OCI-LY1 (cell line): ENCODE measurements around the gene MAP2K6.

Experiments used
- H2AFZ ChIP-seq: fragments of 200-600 bp; sonication (generic), shearing (Covaris generic); 2 replicates; pipeline ENCODE4 v1.6.0; 2014; ENCODE audit warnings: antibody characterized with exemption, mild to moderate bottlenecking, low read length
- H3F3A ChIP-seq: fragments of 200-600 bp; sonication (generic), shearing (Covaris generic); 2 replicates; pipeline ENCODE4 v1.6.0; 2014; ENCODE audit warnings: mild to moderate bottlenecking, antibody characterized with exemption, low read length, moderate library complexity; ENCODE audit not compliant: insufficient read depth
- H3K27ac ChIP-seq: fragments of 200-600 bp; sonication (generic); 2 replicates; pipeline ENCODE4 v1.5.1; 2014; ENCODE audit warnings: low read length, mixed run types, mild to moderate bottlenecking, low read depth; ENCODE audit not compliant: poor library complexity, severe bottlenecking
- H3K27me3 ChIP-seq: fragments of 200-600 bp; sonication (generic); 2 replicates; pipeline ENCODE4 v1.6.0; 2014; ENCODE audit warnings: antibody characterized with exemption, mild to moderate bottlenecking, low read length, moderate library complexity; ENCODE audit not compliant: insufficient read depth
- H3K36me3 ChIP-seq: fragments of 200-600 bp; sonication (generic); 2 replicates; pipeline ENCODE4 v1.6.1; 2014; ENCODE audit warnings: mild to moderate bottlenecking, antibody characterized with exemption, low read length, moderate library complexity, mixed read lengths; ENCODE audit not compliant: insufficient read depth
- H3K4me1 ChIP-seq: fragments of 200-600 bp; sonication (generic); 2 replicates; pipeline ENCODE4 v1.5.1; 2014; ENCODE audit warnings: mild to moderate bottlenecking, low read length, moderate library complexity; ENCODE audit not compliant: insufficient read depth, severe bottlenecking
- H3K4me2 ChIP-seq: fragments of 200-600 bp; sonication (generic), shearing (Covaris generic); 2 replicates; pipeline ENCODE4 v1.6.1; 2014; ENCODE audit warnings: low read length
- H3K4me3 ChIP-seq: fragments of 200-600 bp; sonication (generic); 2 replicates; pipeline ENCODE4 v1.5.1; 2014; ENCODE audit warnings: low read length, low read depth, mild to moderate bottlenecking, mixed read lengths; ENCODE audit not compliant: poor library complexity, severe bottlenecking
- H3K79me2 ChIP-seq: fragments of 200-600 bp; shearing (Covaris generic); 2 replicates; pipeline ENCODE4 v1.6.1; 2016; ENCODE audit warnings: mixed run types, low read length, mixed read lengths; ENCODE audit not compliant: insufficient read depth
- H3K9ac ChIP-seq: fragments of 200-600 bp; sonication (generic), shearing (Covaris generic); 2 replicates; pipeline ENCODE4 v1.6.1; 2014; ENCODE audit warnings: mild to moderate bottlenecking, low read length, mixed read lengths
- H3K9me2 ChIP-seq: fragments of 200-600 bp; sonication (generic), shearing (Covaris generic); 2 replicates; pipeline ENCODE4 v1.6.1; 2014; ENCODE audit warnings: low read depth, mild to moderate bottlenecking, low read length, mixed read lengths
- H3K9me3 ChIP-seq: fragments of 200-600 bp; shearing (Covaris generic); 2 replicates; pipeline ENCODE4 v1.6.1; 2014; ENCODE audit warnings: low read length, mixed read lengths
- H4K20me1 ChIP-seq: fragments of 200-600 bp; sonication (generic), shearing (Covaris generic); 2 replicates; pipeline ENCODE4 v1.6.0; 2016; ENCODE audit warnings: mild to moderate bottlenecking, low read length; ENCODE audit not compliant: insufficient read depth
- CTCF ChIP-seq: fragments of 200-600 bp; sonication (generic), shearing (Covaris generic); IDR thresholded peaks from 2 replicates; pipeline ENCODE4 v1.5.1; 2017; ENCODE audit warnings: mild to moderate bottlenecking, antibody characterized with exemption, low read length, moderate library complexity, mixed read lengths
- EZH2 ChIP-seq: fragments of 200-600 bp; sonication (generic), shearing (Covaris generic); IDR thresholded peaks from 2 replicates; pipeline ENCODE4 v1.8.0; 2017; ENCODE audit warnings: borderline replicate concordance, mixed run types, mild to moderate bottlenecking, antibody characterized with exemption, low read length, moderate library complexity, mixed read lengths

The MAP2K6 gene

GRCh38 chr17:69410671-69411070 lies 3.8 kb upstream of the MAP2K6 start:
- H3K4me3 ChIP-seq: no peak overlapping the region

GRCh38 chr17:69411766-69412165 lies 2.7 kb upstream of the MAP2K6 start:
- H3K4me3 ChIP-seq: no peak overlapping the region
- H3F3A ChIP-seq: no peaks in the 10 kb centered on the region
- H3K4me2 ChIP-seq: no peak overlapping the region
- no peak for TF ChIP-seq EZH2
- H3K79me2 ChIP-seq: no peaks in the 10 kb centered on the region
- no peaks in the 10 kb centered on the region for H3K36me3 ChIP-seq
- H2AFZ ChIP-seq: no peak overlapping the region
- H3K27ac ChIP-seq: no peak overlapping the region
- no peaks in the 10 kb centered on the region for H3K27me3 ChIP-seq
- H4K20me1 ChIP-seq: no peaks in the 10 kb centered on the region
- H3K4me1 ChIP-seq: peaks cover 35% of the 10 kb centered on the region
- H3K9me2 ChIP-seq: no peaks in the 10 kb centered on the region
- no peak overlapping the region for H3K9ac ChIP-seq
- H3K9me3 ChIP-seq: no peaks in the 10 kb centered on the region

More at GRCh38 chr17:69410671-69411070, 3.8 kb upstream of the MAP2K6 start:
- Histone ChIP-seq H2AFZ (no peak overlapping the region), H3K79me2 (no peaks in the 10 kb centered on the region), H3K36me3 (no peaks in the 10 kb centered on the region), H3K27me3 (no peaks in the 10 kb centered on the region), H3K9me2 (no peaks in the 10 kb centered on the region), H3K27ac (no peak overlapping the region), H3F3A (no peaks in the 10 kb centered on the region), H4K20me1 (no peaks in the 10 kb centered on the region), H3K9ac (no peak overlapping the region), H3K9me3 (no peaks in the 10 kb centered on the region), H3K4me1 (peaks cover 24% of the 10 kb centered on the region), H3K4me2 (no peak overlapping the region)
- TF ChIP-seq CTCF: no peak
- TF ChIP-seq EZH2: no peak

GRCh38 chr17:69412251-69412671 lies 2.2 kb upstream of the MAP2K6 start:
- Histone ChIP-seq H3K79me2 (no peaks in the 10 kb centered on the region), H3K27ac (no peak overlapping the region), H3K4me3 (no peak overlapping the region), H3K27me3 (no peaks in the 10 kb centered on the region), H3K4me2 (no peak overlapping the region), H3K4me1 (peaks cover 40% of the 10 kb centered on the region), H3K9me2 (no peaks in the 10 kb centered on the region), H4K20me1 (no peaks in the 10 kb centered on the region), H3F3A (no peaks in the 10 kb centered on the region), H2AFZ (no peak overlapping the region), H3K36me3 (no peaks in the 10 kb centered on the region), H3K9ac (no peak overlapping the region), H3K9me3 (no peaks in the 10 kb centered on the region)
- TF ChIP-seq EZH2: no peak
- no peak for TF ChIP-seq CTCF

- Histone ChIP-seq H3K27me3 (no peaks in the 10 kb centered on the region), H3K79me2 (0 out of 2 replicates have a peak, but pooled peaks cover 5% of the 10 kb centered on the region), H4K20me1 (no peaks in the 10 kb centered on the region), H3K4me3 (peak overlapping the region; percentile 62), H2AFZ (no peak overlapping the region), H3K9ac (peak overlapping the region; percentile 55), H3K4me2 (peak overlapping the region; percentile 81), H3F3A (no peaks in the 10 kb centered on the region), H3K9me2 (no peaks in the 10 kb centered on the region), H3K4me1 (peaks cover 50% of the 10 kb centered on the region), H3K27ac (peak overlapping the region; percentile 68), H3K36me3 (no peaks in the 10 kb centered on the region), H3K9me3 (no peaks in the 10 kb centered on the region)
- TF ChIP-seq EZH2: no peak
- TF ChIP-seq CTCF: no peak
Measured at GRCh38 chr17:69415431-69415830, 934 bp downstream of the MAP2K6 start.
